ENCODE measurements around the gene THSD4. TPM values are rescaled to one million over a fixed set of nuclear protein-coding genes. Genes with fewer than 3 reads are reported as not detected.

Gene THSD4
- total RNA-seq, 2 experiments from 2014 or later, result not detected

- Mint-ChIP-seq H3K4me1 (ENCODE audit: low read depth) (no peaks in the 10 kb centered on the region), H3K9me3 (no peaks in the 10 kb centered on the region), H3K27ac (no peak overlapping the region), H3K27me3 (peaks cover 5% of the 10 kb centered on the region), H3K4me3 (no peak overlapping the region), H3K36me3 (ENCODE audit: low read depth) (no peaks in the 10 kb centered on the region)
- TF ChIP-seq CTCF (IDR thresholded peaks at IDR 0.05), result no peak
- CTCF ChIA-PET, result no interaction called here
- POLR2A ChIA-PET, result no interaction called here
- DNase-seq (no peak), ATAC-seq (ENCODE audit: poor library complexity) (no peak)
- Histone ChIP-seq H3K9me3 (ENCODE audit: control insufficient read depth in 1 of 2, insufficient read depth in 1 of 2, low read length in 2 of 2) (no peaks in the 10 kb centered on the region), H3K4me1 (ENCODE audit: insufficient read depth, low read length) (no peaks in the 10 kb centered on the region), H3K27me3 (ENCODE audit: control insufficient read depth in 1 of 2, insufficient read depth in 2 of 2, low read length in 2 of 2) (peaks cover 0 to 6% of the 10 kb centered on the region in 2 experiments), H3K27ac (ENCODE audit: low read depth in 1 of 2, low read length in 2 of 2) (no peak overlapping the region), H3K36me3 (ENCODE audit: insufficient read depth, low read length) (no peaks in the 10 kb centered on the region), H3K4me3 (ENCODE audit: low read length) (no peak overlapping the region)
- intact Hi-C loops (cut with DNase I, micrococcal nuclease), result no loop called here
Measured at GRCh38 chr15:71187526-71187925, 72.3 kb downstream of the THSD4 start.

GRCh38 chr15:71189718-71190117 lies 74.4 kb downstream of the THSD4 start:
- Mint-ChIP-seq H3K36me3 (ENCODE audit: low read depth) (no peaks in the 10 kb centered on the region), H3K4me3 (no peak overlapping the region), H3K27me3 (peaks cover 5% of the 10 kb centered on the region), H3K9me3 (no peaks in the 10 kb centered on the region), H3K27ac (no peak overlapping the region), H3K4me1 (ENCODE audit: low read depth) (no peaks in the 10 kb centered on the region)
- TF ChIP-seq CTCF (IDR thresholded peaks at IDR 0.05), result no peak
- Histone ChIP-seq H3K36me3 (ENCODE audit: insufficient read depth, low read length) (no peaks in the 10 kb centered on the region), H3K4me3 (ENCODE audit: low read length) (no peak overlapping the region), H3K27me3 (ENCODE audit: control insufficient read depth in 1 of 2, insufficient read depth in 2 of 2, low read length in 2 of 2) (peaks cover 0 to 6% of the 10 kb centered on the region in 2 experiments), H3K27ac (ENCODE audit: low read depth in 1 of 2, low read length in 2 of 2) (no peak overlapping the region), H3K4me1 (ENCODE audit: insufficient read depth, low read length) (no peaks in the 10 kb centered on the region), H3K9me3 (ENCODE audit: control insufficient read depth in 1 of 2, insufficient read depth in 1 of 2, low read length in 2 of 2) (no peaks in the 10 kb centered on the region)
- DNase-seq (no peak), ATAC-seq (ENCODE audit: poor library complexity) (no peak)
- intact Hi-C loops (cut with DNase I, micrococcal nuclease), result no loop called here
- CTCF ChIA-PET, result no interaction called here
- POLR2A ChIA-PET, result no interaction called here

- H3K27me3 ChIP-seq (ENCODE audit: control insufficient read depth in 1 of 2, insufficient read depth in 2 of 2, low read length in 2 of 2), result peaks cover 0 to 4% of the 10 kb centered on the region in 2 experiments
- no peaks in the 10 kb centered on the region for H3K36me3 Mint-ChIP-seq (ENCODE audit: low read depth)
- H3K27me3 Mint-ChIP-seq, result peaks cover 14% of the 10 kb centered on the region
- no peak for DNase-seq
- no peak overlapping the region for H3K4me3 Mint-ChIP-seq
- no peaks in the 10 kb centered on the region for H3K9me3 Mint-ChIP-seq
- ATAC-seq (ENCODE audit: poor library complexity), result no peak
- H3K4me1 Mint-ChIP-seq (ENCODE audit: low read depth), result no peaks in the 10 kb centered on the region
- POLR2A ChIA-PET, result no interaction called here
- H3K27ac ChIP-seq (ENCODE audit: low read depth in 1 of 2, low read length in 2 of 2), result no peak overlapping the region
- intact Hi-C loops (cut with DNase I, micrococcal nuclease), result no loop called here
- H3K4me3 ChIP-seq (ENCODE audit: low read length), result no peak overlapping the region
- H3K9me3 ChIP-seq (ENCODE audit: control insufficient read depth in 1 of 2, insufficient read depth in 1 of 2, low read length in 2 of 2), result no peaks in the 10 kb centered on the region
- H3K36me3 ChIP-seq (ENCODE audit: insufficient read depth, low read length), result no peaks in the 10 kb centered on the region
- CTCF ChIA-PET, result no interaction called here
- TF ChIP-seq CTCF (IDR thresholded peaks at IDR 0.05), result no peak
- H3K4me1 ChIP-seq (ENCODE audit: insufficient read depth, low read length), result no peaks in the 10 kb centered on the region
- no peak overlapping the region for H3K27ac Mint-ChIP-seq
Measured at GRCh38 chr15:71191296-71191695, 76.0 kb downstream of the THSD4 start.

Measured in CD4-positive, alpha-beta T cell (primary cell).